GM23338 (cell line): ENCODE data around the gene FNDC3B. TPM values are rescaled to one million over a fixed set of nuclear protein-coding genes. Genes with fewer than 3 reads are reported as not detected.

Source experiments
- ATAC-seq: fragments of 200-7000 bp; cut with Tn5 transposase; 3 replicates; pipeline ENCODE4 v1.9.1; 2020
- DNase-seq: peaks from one replicate; pipeline ENCODE4 v3.0.0-alpha.2; 2015; ENCODE audit warnings: low spot score
- H2AFZ ChIP-seq: fragments of 200-600 bp; sonication (generic); 2 replicates; pipeline ENCODE4 v1.8.0; 2016; ENCODE audit warnings: antibody characterized with exemption, mild to moderate bottlenecking, moderate library complexity
- H3F3A ChIP-seq: fragments of 200-600 bp; sonication (generic); replicated peaks from 2 replicates; pipeline ENCODE4 v1.8.0; 2017; ENCODE audit warnings: antibody characterized with exemption, mixed run types, low read depth
- H3K27ac ChIP-seq: fragments of 200-600 bp; sonication (generic); 2 replicates; pipeline ENCODE4 v1.6.1; 2016; ENCODE audit warnings: low read depth
- H3K27me3 ChIP-seq: fragments of 200-600 bp; sonication (generic); 2 replicates; pipeline ENCODE4 v1.8.0; 2016; ENCODE audit warnings: mild to moderate bottlenecking, mixed run types, moderate library complexity; ENCODE audit not compliant: insufficient read depth
- H3K36me3 ChIP-seq: fragments of 200-600 bp; sonication (generic); 2 replicates; pipeline ENCODE4 v1.8.0; 2016; ENCODE audit warnings: mild to moderate bottlenecking; ENCODE audit not compliant: insufficient read depth
- H3K4me1 ChIP-seq: fragments of 200-600 bp; sonication (generic); 2 replicates; pipeline ENCODE4 v1.8.0; 2016; ENCODE audit warnings: mild to moderate bottlenecking, moderate library complexity; ENCODE audit not compliant: insufficient read depth
- H3K4me2 ChIP-seq: fragments of 200-600 bp; sonication (generic); 2 replicates; pipeline ENCODE4 v1.7.1; 2017; ENCODE audit warnings: mixed run types
- H3K4me3 ChIP-seq: fragments of 200-600 bp; sonication (generic); 2 replicates; pipeline ENCODE4 v1.6.1; 2016; ENCODE audit warnings: mixed run types
- H3K79me2 ChIP-seq: fragments of 200-600 bp; sonication (generic); replicated peaks from 2 replicates; pipeline ENCODE4 v1.8.0; 2017; ENCODE audit warnings: mild to moderate bottlenecking; ENCODE audit not compliant: insufficient read depth
- H3K9me2 ChIP-seq: fragments of 200-600 bp; sonication (generic); 2 replicates; pipeline ENCODE4 v1.8.0; 2017; ENCODE audit not compliant: insufficient read depth
- H4K20me1 ChIP-seq: fragments of 200-600 bp; sonication (generic); replicated peaks from 2 replicates; pipeline ENCODE4 v1.8.0; 2017; ENCODE audit warnings: mild to moderate bottlenecking; ENCODE audit not compliant: insufficient read depth
- H3K27ac Mint-ChIP-seq: 2 replicates; pipeline ENCODE4 v1.8.0; 2020; ENCODE audit warnings: inconsistent platforms, mild to moderate bottlenecking, moderate library complexity, mixed read lengths
- H3K27me3 Mint-ChIP-seq: 3 replicates; pipeline ENCODE4 v1.8.0; 2022; ENCODE audit warnings: low read depth, mild to moderate bottlenecking, moderate library complexity, mixed read lengths, inconsistent platforms; ENCODE audit not compliant: insufficient read depth, poor library complexity
- H3K36me3 Mint-ChIP-seq: 3 replicates; pipeline ENCODE4 v1.8.0; 2021; ENCODE audit warnings: low read depth, mild to moderate bottlenecking, inconsistent platforms, moderate library complexity, mixed read lengths
- H3K4me1 Mint-ChIP-seq: 3 replicates; pipeline ENCODE4 v1.8.0; 2020; ENCODE audit warnings: mild to moderate bottlenecking, inconsistent platforms, mixed read lengths
- H3K4me3 Mint-ChIP-seq: 3 replicates; pipeline ENCODE4 v1.8.0; 2021; ENCODE audit warnings: moderate library complexity, mild to moderate bottlenecking, inconsistent platforms, mixed read lengths
- H3K9me3 Mint-ChIP-seq: 3 replicates; pipeline ENCODE4 v1.8.0; 2020; ENCODE audit warnings: moderate library complexity, mild to moderate bottlenecking, inconsistent platforms, mixed read lengths
- CREB1 ChIP-seq: fragments of 250-450 bp; sonication (Bioruptor Pico); IDR thresholded peaks from 2 replicates; pipeline ENCODE4 v1.5.0; 2020; ENCODE audit warnings: low read depth, mild to moderate bottlenecking, moderate library complexity
- EZH2 ChIP-seq: fragments of 200-600 bp; sonication (generic); IDR thresholded peaks from one replicate; pipeline ENCODE4 v1.8.0; 2017; ENCODE audit warnings: antibody characterized with exemption, mild to moderate bottlenecking, low read depth; ENCODE audit not compliant: unreplicated experiment
- EZH2phosphoT487 ChIP-seq: fragments of 200-600 bp; sonication (generic); IDR thresholded peaks from one replicate; pipeline ENCODE4 v1.8.1; 2018; ENCODE audit warnings: antibody characterized with exemption; ENCODE audit not compliant: unreplicated experiment
- JUNB ChIP-seq: IDR thresholded peaks from one replicate; pipeline ENCODE4 v1.6.1; 2016; ENCODE audit warnings: antibody characterized with exemption; ENCODE audit not compliant: unreplicated experiment
- POLR2AphosphoS5 ChIP-seq: IDR thresholded peaks from 2 replicates; pipeline ENCODE4 v1.6.1; 2016; ENCODE audit warnings: antibody characterized with exemption, low read depth
- STAT1 ChIP-seq: IDR thresholded peaks from one replicate; pipeline ENCODE4 v1.6.1; 2016; ENCODE audit warnings: antibody characterized with exemption; ENCODE audit not compliant: unreplicated experiment
- ZNF114 ChIP-seq: fragments of 250-450 bp; sonication (Bioruptor Pico); IDR thresholded peaks from 2 replicates; pipeline ENCODE4 v1.5.0; 2020; ENCODE audit warnings: mild to moderate bottlenecking, moderate library complexity
- ZNF331 ChIP-seq: fragments of 250-450 bp; sonication (Bioruptor Pico); IDR thresholded peaks from 2 replicates; pipeline ENCODE4 v1.5.0; 2020; ENCODE audit warnings: low read depth, mild to moderate bottlenecking, moderate library complexity
- polyA plus RNA-seq: library from polyadenylated mRNA; unstranded; fragments of >200 nt; fragmentation: Nextera tagmentation; extraction: Ambion mirVana; gene quantifications from 2 replicates; pipeline ENCODE4 v1.2.1, GENCODE V29; 2016
- total RNA-seq: library from RNA; depleted of rRNA; stranded (reverse); fragments of >200 nt; shearing (Covaris generic); gene quantifications from 2 replicates; pipeline ENCODE4 v1.2.3, GENCODE V29; 2014
- TF ChIP-seq, protein P1 (sequence below): IDR thresholded peaks from 2 replicates; pipeline ENCODE4 v1.6.1; 2016; ENCODE audit warnings: antibody characterized with exemption
- TF ChIP-seq, protein P2 (sequence below): fragments of 250-450 bp; sonication (Bioruptor Pico); IDR thresholded peaks from 2 replicates; pipeline ENCODE4 v1.5.0; 2020; ENCODE audit warnings: mild to moderate bottlenecking, moderate library complexity
- TF ChIP-seq, protein P3 (sequence below): IDR thresholded peaks from one replicate; pipeline ENCODE4 v1.6.1; 2018; ENCODE audit warnings: antibody characterized with exemption; ENCODE audit not compliant: unreplicated experiment

FNDC3B gene
- total and polyA plus RNA-seq, 2 experiments from 2014 or later: 19.1 to 55.4 TPM

DNA sequence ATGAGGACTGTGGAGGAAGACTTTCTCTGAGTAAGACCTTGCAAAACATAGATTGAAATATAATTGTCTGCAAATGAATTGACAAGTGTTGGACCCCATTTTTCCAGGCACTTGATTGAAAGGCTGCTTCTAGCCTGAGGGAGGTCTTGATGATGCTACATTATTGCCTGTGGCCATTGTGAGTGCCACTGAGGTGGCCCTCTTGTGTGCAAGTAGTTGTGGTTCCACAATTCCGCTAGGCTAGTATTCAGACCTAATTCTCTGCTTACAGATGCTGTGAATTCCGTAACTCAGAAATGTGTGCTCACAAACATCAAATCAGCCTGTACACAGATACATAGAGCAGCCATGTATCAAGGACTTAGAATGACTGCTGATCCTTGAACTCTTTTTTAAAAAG is 34.7 kb downstream of the FNDC3B start:
- TF ChIP-seq STAT1 (no peak), ZNF331 (CRISPR knock-in tag) (no peak), CREB1 (CRISPR knock-in tag) (no peak), POLR2AphosphoS5 (no peak), JUNB (no peak), EZH2 (no peak), ZNF114 (CRISPR knock-in tag) (no peak), EZH2phosphoT487 (no peak)
- TF ChIP-seq, protein P1, sequence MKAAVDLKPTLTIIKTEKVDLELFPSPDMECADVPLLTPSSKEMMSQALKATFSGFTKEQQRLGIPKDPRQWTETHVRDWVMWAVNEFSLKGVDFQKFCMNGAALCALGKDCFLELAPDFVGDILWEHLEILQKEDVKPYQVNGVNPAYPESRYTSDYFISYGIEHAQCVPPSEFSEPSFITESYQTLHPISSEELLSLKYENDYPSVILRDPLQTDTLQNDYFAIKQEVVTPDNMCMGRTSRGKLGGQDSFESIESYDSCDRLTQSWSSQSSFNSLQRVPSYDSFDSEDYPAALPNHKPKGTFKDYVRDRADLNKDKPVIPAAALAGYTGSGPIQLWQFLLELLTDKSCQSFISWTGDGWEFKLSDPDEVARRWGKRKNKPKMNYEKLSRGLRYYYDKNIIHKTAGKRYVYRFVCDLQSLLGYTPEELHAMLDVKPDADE: no peak
- TF ChIP-seq, protein P2, sequence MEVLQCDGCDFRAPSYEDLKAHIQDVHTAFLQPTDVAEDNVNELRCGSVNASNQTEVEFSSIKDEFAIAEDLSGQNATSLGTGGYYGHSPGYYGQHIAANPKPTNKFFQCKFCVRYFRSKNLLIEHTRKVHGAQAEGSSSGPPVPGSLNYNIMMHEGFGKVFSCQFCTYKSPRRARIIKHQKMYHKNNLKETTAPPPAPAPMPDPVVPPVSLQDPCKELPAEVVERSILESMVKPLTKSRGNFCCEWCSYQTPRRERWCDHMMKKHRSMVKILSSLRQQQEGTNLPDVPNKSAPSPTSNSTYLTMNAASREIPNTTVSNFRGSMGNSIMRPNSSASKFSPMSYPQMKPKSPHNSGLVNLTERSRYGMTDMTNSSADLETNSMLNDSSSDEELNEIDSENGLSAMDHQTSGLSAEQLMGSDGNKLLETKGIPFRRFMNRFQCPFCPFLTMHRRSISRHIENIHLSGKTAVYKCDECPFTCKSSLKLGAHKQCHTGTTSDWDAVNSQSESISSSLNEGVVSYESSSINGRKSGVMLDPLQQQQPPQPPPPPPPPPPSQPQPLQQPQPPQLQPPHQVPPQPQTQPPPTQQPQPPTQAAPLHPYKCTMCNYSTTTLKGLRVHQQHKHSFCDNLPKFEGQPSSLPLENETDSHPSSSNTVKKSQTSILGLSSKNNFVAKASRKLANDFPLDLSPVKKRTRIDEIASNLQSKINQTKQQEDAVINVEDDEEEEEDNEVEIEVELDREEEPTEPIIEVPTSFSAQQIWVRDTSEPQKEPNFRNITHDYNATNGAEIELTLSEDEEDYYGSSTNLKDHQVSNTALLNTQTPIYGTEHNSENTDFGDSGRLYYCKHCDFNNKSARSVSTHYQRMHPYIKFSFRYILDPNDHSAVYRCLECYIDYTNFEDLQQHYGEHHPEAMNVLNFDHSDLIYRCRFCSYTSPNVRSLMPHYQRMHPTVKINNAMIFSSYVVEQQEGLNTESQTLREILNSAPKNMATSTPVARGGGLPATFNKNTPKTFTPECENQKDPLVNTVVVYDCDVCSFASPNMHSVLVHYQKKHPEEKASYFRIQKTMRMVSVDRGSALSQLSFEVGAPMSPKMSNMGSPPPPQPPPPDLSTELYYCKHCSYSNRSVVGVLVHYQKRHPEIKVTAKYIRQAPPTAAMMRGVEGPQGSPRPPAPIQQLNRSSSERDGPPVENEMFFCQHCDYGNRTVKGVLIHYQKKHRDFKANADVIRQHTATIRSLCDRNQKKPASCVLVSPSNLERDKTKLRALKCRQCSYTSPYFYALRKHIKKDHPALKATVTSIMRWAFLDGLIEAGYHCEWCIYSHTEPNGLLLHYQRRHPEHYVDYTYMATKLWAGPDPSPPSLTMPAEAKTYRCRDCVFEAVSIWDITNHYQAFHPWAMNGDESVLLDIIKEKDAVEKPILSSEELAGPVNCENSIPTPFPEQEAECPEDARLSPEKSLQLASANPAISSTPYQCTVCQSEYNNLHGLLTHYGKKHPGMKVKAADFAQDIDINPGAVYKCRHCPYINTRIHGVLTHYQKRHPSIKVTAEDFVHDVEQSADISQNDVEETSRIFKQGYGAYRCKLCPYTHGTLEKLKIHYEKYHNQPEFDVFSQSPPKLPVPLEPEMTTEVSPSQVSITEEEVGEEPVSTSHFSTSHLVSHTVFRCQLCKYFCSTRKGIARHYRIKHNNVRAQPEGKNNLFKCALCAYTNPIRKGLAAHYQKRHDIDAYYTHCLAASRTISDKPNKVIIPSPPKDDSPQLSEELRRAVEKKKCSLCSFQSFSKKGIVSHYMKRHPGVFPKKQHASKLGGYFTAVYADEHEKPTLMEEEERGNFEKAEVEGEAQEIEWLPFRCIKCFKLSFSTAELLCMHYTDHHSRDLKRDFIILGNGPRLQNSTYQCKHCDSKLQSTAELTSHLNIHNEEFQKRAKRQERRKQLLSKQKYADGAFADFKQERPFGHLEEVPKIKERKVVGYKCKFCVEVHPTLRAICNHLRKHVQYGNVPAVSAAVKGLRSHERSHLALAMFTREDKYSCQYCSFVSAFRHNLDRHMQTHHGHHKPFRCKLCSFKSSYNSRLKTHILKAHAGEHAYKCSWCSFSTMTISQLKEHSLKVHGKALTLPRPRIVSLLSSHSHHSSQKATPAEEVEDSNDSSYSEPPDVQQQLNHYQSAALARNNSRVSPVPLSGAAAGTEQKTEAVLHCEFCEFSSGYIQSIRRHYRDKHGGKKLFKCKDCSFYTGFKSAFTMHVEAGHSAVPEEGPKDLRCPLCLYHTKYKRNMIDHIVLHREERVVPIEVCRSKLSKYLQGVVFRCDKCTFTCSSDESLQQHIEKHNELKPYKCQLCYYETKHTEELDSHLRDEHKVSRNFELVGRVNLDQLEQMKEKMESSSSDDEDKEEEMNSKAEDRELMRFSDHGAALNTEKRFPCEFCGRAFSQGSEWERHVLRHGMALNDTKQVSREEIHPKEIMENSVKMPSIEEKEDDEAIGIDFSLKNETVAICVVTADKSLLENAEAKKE (CRISPR knock-in tag): no peak
- TF ChIP-seq, protein P3, sequence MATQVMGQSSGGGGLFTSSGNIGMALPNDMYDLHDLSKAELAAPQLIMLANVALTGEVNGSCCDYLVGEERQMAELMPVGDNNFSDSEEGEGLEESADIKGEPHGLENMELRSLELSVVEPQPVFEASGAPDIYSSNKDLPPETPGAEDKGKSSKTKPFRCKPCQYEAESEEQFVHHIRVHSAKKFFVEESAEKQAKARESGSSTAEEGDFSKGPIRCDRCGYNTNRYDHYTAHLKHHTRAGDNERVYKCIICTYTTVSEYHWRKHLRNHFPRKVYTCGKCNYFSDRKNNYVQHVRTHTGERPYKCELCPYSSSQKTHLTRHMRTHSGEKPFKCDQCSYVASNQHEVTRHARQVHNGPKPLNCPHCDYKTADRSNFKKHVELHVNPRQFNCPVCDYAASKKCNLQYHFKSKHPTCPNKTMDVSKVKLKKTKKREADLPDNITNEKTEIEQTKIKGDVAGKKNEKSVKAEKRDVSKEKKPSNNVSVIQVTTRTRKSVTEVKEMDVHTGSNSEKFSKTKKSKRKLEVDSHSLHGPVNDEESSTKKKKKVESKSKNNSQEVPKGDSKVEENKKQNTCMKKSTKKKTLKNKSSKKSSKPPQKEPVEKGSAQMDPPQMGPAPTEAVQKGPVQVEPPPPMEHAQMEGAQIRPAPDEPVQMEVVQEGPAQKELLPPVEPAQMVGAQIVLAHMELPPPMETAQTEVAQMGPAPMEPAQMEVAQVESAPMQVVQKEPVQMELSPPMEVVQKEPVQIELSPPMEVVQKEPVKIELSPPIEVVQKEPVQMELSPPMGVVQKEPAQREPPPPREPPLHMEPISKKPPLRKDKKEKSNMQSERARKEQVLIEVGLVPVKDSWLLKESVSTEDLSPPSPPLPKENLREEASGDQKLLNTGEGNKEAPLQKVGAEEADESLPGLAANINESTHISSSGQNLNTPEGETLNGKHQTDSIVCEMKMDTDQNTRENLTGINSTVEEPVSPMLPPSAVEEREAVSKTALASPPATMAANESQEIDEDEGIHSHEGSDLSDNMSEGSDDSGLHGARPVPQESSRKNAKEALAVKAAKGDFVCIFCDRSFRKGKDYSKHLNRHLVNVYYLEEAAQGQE: no peak
- no peak overlapping the region for H3K4me3 ChIP-seq
- peaks cover 65% of the 10 kb centered on the region for H3K4me1 ChIP-seq
- H3K9me2 ChIP-seq: no peaks in the 10 kb centered on the region
- H3F3A ChIP-seq: no peaks in the 10 kb centered on the region
- Mint-ChIP-seq H3K27me3 (no peaks in the 10 kb centered on the region), H3K4me3 (no peak overlapping the region), H3K4me1 (peaks cover 74% of the 10 kb centered on the region), H3K9me3 (no peaks in the 10 kb centered on the region), H3K27ac (no peak overlapping the region), H3K36me3 (peaks cover 3% of the 10 kb centered on the region; the same call in 1 of the 3 replicates)
- no peaks in the 10 kb centered on the region for H3K27me3 ChIP-seq
- ATAC-seq (no peak), DNase-seq (no peak)
- no peak overlapping the region for H2AFZ ChIP-seq
- H3K27ac ChIP-seq: no peak overlapping the region
- peaks cover 100% of the 10 kb centered on the region for H3K79me2 ChIP-seq
- H4K20me1 ChIP-seq: peaks cover 29% of the 10 kb centered on the region
- no peaks in the 10 kb centered on the region for H3K36me3 ChIP-seq
- H3K4me2 ChIP-seq: no peak overlapping the region
